Endometrial microvascular endothelial cells (primary cell): Measurements from ENCODE around the gene ING1. TPM values are rescaled to one million over a fixed set of nuclear protein-coding genes. Genes with fewer than 3 reads are reported as not detected.
"Not testable (repeated sequence)": the region's sequence is repeated elsewhere in the genome, so short reads cannot be mapped to it uniquely, and the experiment has no call there.

Source experiments
- in situ Hi-C: cut with HindIII; loops from 2 replicates; pipeline ENCODE4 v1.10.0; 2017; ENCODE audit warnings: low sequenced_read_pairs, low pct_unique_long_range_greater_than_20kb; ENCODE audit errors: inconsistent ontology term
- total RNA-seq: library from RNA; depleted of rRNA; stranded (reverse); fragments of >200 nt; gene quantifications from one replicate; pipeline ENCODE4 v1.2.3, GENCODE V29; 2015; ENCODE audit errors: inconsistent ontology term

ING1 gene, protein sequence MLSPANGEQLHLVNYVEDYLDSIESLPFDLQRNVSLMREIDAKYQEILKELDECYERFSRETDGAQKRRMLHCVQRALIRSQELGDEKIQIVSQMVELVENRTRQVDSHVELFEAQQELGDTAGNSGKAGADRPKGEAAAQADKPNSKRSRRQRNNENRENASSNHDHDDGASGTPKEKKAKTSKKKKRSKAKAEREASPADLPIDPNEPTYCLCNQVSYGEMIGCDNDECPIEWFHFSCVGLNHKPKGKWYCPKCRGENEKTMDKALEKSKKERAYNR
- 7.4 TPM for total RNA-seq

DNA sequence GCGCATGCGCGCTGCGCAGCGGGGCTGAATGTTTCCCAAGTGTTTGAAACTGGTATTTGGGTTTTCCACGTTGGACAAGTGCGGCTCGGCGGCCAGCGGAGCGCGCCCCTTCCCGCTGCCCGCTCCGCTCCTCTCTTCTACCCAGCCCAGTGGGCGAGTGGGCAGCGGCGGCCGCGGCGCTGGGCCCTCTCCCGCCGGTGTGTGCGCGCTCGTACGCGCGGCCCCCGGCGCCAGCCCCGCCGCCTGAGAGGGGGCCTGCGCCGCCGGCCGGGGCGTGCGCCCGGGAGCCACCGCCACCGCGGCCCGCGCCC lies at the start of gene ING1:
ING1 (plus strand) TSS at position 59 of the 311 bp plus-strand sequence. CDS start 450 bp downstream, outside the sequence.
- in situ Hi-C loops: no loop called here

DNA sequence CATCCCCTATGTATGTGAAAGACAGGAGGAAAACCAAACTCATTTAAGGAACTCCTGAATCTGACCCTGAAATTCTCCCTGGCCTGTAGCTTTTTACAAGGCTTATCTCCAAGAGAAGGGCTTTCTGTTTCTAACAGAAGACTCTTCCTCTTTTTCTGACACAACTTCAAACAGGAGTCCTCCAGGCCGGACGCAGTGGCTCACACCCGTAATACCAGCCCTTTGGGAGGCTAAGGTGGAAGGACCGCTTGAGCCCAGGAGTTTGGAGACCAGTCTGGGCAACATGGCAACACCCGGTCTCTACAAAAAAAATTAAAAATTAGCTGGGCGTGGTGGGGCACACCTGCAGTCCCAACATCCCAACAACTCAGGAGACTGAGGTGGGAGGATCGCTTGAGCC lies 49.5 kb upstream of the ING1 start:
- in situ Hi-C loops: no loop called here

DNA sequence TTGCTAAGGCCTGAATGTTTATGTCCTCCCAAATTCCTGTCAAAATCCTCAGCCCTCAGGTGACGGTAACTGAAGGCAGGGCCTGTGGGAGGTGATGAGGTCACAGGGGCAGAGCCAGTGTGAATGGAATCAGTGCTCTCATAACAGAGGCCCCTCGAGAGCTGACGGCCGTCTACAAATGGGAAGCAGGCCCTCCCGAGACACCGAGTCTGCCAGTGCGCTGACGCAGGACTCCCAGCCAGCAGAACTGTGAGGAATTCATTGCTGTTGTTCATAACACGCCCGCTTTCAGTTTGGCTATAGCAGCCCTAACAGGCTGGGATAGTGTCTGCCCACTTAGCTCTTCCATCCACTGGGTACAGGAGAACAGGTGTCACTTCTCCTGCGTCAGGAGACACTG lies 48.8 kb upstream of the ING1 start:
- in situ Hi-C loops: no loop called here

DNA sequence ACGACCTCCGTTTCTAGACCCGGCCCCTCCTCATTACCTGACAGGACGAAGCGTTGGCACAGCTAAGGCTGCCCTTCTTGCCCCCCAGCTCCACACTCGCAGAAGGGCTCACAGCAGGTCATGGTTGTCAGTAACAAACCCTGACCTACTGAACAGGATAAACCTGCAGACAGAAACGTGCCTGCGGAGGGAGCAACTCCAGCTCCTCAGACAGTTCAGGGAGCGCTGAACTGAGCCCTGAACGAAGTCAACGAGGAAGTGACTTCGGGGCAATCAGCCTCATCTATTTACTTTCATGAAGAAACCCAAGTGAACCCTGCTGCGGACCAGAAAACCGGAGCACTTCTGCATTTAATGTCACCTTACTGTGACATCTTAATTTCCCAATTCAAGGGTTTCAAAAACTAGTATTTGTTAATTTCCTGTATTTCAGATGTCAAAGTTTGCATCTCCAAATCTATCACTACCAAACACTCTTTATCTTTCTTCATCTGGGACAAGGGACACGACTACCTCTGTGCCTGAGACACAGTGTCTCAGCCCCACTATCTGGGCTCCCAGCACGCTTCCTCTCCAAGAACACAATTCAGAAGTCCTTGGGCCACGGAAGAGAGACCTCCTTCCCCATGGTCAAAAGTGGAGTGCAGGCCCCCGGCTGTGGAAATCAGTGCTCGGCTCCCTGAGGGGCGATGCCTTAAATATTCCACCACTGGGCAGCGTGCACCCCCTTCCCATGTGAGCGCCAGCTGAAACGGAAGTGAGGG lies 47.8 kb upstream of the ING1 start:
- in situ Hi-C loops: no loop called here

DNA sequence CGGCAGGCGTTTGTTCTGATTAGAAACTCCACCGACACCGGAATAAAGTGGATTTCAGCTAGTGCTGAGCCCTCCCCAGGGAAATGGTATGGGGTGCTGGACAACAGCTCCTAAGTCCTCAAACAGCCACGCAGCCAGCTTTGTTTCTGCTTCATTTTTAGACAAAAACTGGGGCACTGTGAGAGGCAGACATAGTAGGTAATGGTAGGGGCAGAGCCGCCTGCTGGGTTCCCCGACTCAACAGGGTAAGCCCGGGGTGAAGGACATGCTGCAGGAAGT lies 47.3 kb upstream of the ING1 start:
- in situ Hi-C loops: no loop called here

DNA sequence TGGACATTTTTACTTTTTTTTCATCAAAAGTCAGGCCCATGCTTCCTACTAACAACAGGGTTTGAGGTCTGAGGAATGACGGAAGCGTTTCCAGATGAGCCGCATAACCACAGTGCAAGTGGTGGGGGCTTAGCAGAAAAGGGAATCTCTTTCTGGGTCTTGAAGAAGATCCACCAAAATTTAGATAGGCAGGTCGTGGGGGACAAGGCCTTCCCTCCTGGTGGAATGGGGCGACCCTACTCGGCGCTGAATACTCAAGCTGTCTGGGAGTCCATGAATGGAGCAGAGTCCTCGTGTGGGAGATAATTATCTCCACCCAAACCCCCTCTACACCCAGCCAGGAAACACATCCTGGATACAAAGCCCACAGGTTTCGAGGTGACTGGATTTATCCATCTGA lies 44.5 kb upstream of the ING1 start:
- in situ Hi-C loops: no loop called here

DNA sequence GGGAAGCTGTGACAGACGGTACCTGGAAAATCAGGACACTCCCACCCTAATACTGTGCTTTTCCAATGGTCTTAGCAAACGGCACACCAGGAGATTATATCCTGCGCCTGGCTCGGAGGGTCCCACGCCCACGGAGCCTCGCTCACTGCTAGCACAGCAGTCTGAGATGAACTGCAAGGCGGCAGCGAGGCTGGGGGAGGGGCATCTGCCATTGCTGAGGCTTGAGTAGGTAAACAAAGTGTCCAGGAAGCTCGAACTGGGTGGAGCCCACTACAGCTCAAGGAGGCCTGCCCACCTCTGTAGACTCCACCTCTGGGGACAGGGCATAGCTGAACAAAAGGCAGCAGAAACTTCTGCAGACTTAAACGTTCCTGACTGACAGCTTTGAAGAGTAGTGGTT lies 43.7 kb upstream of the ING1 start:
- in situ Hi-C loops: not testable (repeated sequence)

DNA sequence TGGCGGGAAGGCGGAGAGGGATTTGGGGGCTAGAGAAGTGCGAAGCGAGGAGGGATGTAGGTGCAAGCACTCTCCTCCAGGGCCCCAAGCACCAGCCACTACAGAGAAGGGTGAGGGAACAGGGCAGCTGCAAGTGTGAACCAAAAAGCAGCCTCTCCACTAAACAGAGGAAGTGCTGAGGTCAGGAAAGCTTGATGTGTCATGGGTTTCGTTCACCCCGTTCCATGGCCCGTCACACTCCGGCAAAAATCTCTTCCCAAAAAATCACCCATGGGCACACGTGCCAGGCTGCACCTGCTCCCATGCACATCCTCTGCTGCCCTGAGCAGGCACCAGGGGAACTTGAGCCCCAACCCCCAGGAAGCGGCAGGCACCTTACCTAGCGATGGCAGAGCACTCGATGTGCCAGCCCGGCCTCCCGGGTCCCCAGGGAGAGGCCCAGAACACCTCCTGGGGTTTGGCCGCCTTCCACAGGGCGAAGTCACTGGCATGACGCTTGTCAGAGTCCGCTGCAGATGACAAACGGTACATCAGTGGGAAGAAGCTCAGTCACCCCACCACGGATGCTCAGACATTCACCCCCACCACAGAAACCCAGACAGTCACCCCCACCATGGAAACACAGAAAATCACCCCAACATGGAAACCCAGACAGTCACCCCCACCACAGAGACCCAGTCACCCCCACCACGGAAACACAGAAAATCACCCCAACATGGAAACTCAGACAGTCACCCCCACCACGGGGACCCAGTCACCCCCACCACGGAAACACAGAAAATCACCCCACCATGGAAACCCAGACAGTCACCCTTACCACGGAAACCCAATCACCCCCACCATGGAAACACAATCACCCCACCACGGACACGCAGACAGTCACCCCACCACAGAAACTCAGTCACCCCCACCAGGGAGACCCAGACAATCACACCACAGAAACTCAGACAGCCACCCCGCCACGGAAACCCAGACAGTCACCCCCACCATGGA lies 36.6 kb upstream of the ING1 start:
- in situ Hi-C loops: no loop called here

DNA sequence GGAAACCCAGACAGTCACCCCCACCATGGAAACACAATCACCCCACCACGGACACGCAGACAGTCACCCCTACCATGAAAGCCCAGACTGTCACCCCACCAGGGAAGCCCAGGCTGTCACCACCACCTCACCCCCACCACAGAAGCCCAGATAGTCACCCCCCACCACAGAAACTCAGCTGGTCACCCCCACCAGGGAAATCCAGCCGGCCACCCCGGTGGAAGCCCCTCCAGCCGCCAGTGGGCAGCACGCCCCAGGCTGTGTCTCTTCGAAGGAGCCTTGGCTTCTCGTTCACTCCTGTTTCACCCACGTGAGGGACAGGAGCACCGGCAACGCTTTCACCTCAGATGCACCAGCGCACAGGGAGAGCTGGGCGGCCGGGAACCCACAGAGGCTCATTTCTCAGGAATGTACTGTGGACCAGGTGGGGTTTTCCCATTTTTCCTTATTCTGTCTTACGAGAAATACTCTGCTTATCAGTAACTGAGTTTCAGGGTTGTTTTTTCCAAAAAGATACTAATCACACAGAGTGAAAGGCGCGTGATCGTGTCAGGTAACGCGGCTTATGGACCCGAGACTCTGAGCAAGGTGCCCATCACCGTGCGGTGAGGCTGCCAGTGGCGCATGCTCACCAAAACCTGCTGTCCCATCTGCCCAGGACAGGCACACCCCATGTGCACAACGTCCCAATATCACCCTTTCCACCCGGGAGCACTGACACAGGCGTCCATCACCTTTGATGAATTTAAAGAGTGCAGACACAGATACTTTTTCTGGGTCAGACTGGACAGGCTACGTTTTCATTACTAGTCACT lies 35.6 kb upstream of the ING1 start:
- in situ Hi-C loops: no loop called here

DNA sequence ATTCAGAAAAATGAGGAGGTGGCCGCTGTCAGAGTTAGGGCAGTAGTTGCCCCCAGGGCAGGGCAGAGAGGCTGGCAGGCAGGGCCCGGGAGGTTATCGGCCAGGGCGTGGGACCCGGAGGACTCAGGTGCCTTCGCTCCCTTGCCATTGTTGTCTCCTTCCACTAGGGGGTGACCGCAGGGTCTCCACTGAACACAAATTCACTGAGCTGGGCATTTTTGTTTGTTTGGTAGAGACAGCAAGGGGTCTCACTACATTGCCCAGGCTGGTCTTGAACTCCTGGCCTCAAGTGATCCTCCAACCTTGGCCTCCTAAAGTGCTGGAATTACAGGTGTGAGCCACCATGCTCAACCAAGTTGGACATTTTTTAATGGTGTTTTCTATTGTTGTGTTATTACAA lies 32.6 kb upstream of the ING1 start:
- in situ Hi-C loops: no loop called here

DNA sequence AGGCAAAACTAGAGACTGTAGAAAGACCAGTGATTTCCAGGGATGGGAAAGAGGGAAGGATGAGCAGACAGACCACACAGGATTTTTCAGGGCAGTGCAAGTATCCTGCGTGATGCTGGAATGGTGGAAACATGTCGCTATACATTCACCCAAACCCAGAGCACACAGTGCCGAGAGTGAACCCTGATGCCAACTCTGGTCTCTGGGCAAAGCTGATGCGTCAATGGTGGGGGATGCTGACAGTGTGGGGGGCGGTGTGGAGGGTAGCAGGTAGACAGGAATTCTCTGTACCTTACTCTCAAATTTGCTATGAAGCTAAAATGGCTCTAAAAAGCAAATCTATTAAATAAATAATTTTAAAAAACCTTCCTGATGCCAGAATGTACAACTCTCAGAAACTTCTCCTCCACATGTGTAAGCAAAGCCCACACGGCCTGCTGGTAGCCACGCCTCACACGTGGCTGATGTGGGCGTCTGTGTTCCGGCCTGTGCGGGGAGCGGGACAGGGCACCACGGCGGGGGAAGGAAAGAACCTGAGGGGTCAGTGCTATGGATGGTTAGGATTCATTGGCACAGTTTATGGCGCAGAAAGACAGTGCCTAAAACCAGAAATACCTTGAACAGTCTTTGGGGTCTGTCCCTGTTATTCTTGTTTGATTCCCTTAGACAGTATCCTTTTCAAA lies 31.5 kb upstream of the ING1 start:
- in situ Hi-C loops: no loop called here

DNA sequence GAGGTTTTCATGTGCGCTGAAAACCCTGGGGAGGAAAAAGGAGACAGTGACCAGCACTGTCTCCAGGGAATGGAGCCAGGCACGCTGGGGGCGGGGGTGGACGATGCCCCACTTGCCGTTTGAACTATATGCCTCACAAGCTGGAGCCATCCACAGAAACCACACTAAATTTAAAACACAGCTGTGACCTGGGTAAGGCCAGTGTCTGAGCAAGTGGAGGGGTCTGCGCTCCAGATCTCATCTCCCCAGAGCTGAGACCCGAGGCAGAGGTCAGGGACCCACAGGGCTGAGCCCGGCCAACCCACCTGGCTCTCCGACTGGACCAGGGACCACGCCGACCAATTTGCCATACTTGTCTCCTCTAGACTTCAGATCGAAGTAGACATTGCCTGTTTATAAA lies 30.8 kb upstream of the ING1 start:
- in situ Hi-C loops: no loop called here

DNA sequence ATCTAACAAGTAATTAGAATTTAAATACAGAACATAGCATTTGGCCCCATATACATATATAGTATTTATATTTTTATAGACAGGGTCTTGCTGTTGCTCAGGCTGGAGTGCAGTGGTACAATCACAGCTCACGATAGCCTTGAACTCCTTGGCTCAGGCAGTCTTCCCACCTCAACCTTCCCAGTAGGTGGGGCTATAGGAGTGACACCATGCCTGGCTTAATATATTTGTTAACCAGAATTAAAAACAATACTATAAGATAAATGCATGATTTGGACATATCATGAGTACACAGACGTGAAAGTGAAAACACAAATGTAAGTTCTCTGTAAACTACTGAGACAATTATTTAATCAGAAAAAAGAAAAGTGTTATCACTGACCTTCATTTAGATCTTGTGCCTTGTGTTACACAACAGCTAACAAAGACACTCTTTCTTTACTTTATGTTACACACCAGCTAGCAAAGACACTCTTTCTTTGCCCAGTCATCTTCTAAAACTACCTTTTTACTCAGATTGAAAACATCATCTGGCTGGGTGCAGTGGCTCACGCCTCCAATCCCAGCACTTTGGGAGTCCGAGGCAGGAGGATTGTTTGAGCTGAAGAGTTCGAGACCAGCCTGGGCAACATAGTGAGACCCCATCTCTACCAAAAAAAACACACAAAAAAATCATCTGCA lies 30.2 kb upstream of the ING1 start:
- in situ Hi-C loops: no loop called here

DNA sequence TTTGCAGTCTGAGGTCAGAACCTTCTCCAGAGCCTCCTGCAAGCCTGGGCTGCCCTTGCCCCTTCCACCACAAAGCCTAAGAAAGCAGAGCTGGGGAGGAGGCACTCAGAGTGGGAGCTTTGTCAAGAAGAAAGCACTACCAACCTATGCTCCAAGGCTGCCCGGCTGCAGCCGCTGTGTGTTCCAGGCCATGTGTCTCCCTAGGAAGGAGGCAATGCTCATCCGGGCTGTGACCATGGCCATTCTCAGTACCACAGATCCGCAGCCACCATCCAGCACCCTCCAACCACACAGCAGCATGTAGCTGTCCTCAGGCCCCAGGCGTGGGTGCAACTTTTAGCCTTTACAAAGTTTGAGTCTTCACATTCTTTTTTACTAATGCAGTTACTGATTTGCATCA lies 29.6 kb upstream of the ING1 start:
- in situ Hi-C loops: no loop called here

DNA sequence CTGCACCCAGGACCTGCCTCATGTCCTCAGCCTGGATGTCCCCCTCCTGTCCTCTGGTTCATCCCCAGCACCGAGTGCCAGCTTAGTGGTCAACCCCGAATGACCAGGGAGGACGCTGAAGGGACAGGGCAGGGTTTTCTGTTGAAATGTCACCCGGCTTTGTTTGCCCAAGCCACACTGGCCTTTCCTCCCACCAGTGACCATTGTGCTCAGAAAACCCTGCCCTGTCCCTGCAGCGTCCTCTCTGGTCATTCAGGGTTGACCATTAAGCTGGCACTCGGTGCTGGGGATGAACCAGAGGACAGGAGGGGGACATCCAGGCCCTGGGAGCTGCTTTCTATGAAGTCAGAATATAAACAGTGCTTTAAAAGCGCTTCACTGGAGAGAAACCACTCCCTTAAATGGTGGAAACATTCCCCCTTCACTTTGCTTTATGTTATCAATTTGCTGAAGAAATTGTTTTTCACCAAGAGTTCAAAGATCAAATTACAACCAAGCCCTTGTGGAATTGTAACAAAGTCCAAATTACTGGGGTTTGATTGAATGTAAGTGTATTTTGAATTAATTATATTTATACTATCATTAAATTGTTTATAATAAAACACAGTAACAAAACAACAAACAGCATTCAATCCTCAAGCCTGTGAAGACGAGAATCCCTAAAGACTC lies 29.0 kb upstream of the ING1 start:
- in situ Hi-C loops: no loop called here

DNA sequence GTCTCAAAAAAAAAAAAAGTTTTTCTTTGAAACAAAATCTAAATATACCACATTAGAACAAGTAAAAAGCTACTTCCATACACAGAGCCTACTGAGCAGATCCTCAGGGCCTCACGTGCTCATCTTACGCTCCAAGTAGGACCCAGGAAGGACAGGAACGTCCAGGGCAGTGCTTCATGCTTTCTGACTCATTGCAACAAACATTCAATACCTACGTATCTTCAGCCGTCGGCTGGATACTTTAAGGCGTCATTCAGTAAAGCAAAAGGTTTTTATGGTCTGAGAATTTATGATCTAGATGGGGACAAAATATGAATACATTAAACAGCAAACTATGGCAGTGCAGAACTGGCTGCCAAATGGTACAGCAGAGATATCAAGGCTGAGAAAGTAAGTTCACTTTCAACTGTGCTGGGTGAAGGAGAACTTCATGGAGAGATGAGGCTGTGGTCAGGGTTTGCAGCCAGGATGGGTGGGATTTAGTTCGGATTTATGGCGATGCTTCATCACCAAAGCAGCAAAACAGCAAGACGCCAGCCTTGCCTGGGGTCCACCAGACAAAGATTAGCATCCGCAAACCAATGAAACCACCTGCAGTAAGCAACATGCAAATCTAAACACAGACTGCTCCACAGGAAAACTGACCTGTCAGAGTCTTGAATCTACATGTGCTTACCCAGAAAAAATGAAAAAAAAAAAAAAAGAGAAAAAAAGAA lies 28.0 kb upstream of the ING1 start:
- in situ Hi-C loops: no loop called here

DNA sequence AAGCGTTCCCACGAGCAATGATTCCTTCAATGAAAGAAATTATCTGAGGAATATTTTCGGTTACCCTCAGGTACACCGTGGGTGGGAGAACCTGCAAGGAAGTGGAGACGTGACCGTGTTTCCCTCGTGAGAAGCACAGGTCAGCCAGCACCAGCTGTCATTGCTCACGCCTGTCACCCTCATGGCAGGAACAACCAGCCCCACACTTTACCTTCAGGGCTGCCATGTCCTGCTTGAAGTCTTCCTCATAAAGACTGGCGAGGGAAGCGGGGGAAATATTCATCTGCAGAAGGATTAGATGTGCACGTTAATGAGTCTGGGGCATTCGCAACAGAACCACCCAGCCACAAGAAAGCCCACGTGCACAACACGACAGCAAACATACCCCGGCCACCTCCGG lies 25.8 kb upstream of the ING1 start:
- in situ Hi-C loops: no loop called here
